Tibial nerve (tissue), 4 donors: ENCODE data around the gene TEC. TPM values are rescaled to one million over a fixed set of nuclear protein-coding genes. Genes with fewer than 3 reads are reported as not detected.

Source experiments
- DNase-seq, 2 donors: peaks; one replicate each; pipeline ENCODE4 v3.0.0-alpha.2; 2019; ENCODE audit warnings: low spot score in 2 of 2
- H3K27ac ChIP-seq, 4 donors: fragments of 200-600 bp; sonication (generic) in 3 of 4; one replicate each; pipeline ENCODE4 v1.5.1; 2017 to 2019; ENCODE audit warnings: mild to moderate bottlenecking in 1 of 4
- H3K27me3 ChIP-seq, 2 donors: fragments of 200-600 bp; sonication (generic) in 1 of 2; one replicate each; pipeline versions ENCODE4 v1.5.1 to v1.6.0; 2017 to 2019
- H3K36me3 ChIP-seq, 3 donors: fragments of 200-600 bp; sonication (generic); one replicate each; pipeline ENCODE4 v1.5.1; 2018 to 2019
- H3K4me1 ChIP-seq, 4 donors: fragments of 200-600 bp; sonication (generic) in 3 of 4; one replicate each; pipeline ENCODE4 v1.5.1; 2017 to 2019
- H3K4me3 ChIP-seq, 4 donors: fragments of 200-600 bp; sonication (generic) in 3 of 4; one replicate each; pipeline ENCODE4 v1.5.1; 2017 to 2019; ENCODE audit warnings: mild to moderate bottlenecking in 1 of 4, moderate library complexity in 1 of 4
- H3K9me3 ChIP-seq, 4 donors: fragments of 200-600 bp; sonication (generic) in 3 of 4; one replicate each; pipeline ENCODE4 v1.5.1; 2017 to 2019
- CTCF ChIP-seq, 5 experiments: fragments of 200-600 bp in 3 of 5; fragments of 450-650 bp in 2 of 5; sonication (generic) in 3 of 5; IDR thresholded peaks; one replicate each; pipeline ENCODE4 v1.5.1; 2016 to 2019; ENCODE audit warnings: antibody characterized with exemption in 5 of 5, mild to moderate bottlenecking in 3 of 5, moderate library complexity in 2 of 5
- EP300 ChIP-seq, 2 donors: sonication (generic); formaldehyde crosslinking; IDR thresholded peaks; one replicate each; pipeline ENCODE4 v1.6.1; 2017; ENCODE audit warnings: antibody characterized with exemption in 2 of 2, mild to moderate bottlenecking in 1 of 2
- POLR2A ChIP-seq, 2 donors: fragments of 450-650 bp; IDR thresholded peaks; one replicate each; pipeline ENCODE4 v1.6.1; 2017; ENCODE audit warnings: antibody characterized with exemption in 2 of 2, mild to moderate bottlenecking in 2 of 2, moderate library complexity in 2 of 2
- WGBS, 2 donors: methylation state at CpG; one replicate each; pipeline ENCODE4 v1.1.5; 2018; 5-methylcytosine and 5-hydroxymethylcytosine counted together
- total RNA-seq, 4 donors: library from RNA; depleted of rRNA; stranded (reverse); fragments of >200 nt; gene quantifications; one replicate each; pipeline ENCODE4 v1.1.0, GENCODE V29; 2016

Gene TEC
- total RNA-seq, 4 donors from 2014 or later: 3.1 to 8.0 (median 5.0) TPM

DNA sequence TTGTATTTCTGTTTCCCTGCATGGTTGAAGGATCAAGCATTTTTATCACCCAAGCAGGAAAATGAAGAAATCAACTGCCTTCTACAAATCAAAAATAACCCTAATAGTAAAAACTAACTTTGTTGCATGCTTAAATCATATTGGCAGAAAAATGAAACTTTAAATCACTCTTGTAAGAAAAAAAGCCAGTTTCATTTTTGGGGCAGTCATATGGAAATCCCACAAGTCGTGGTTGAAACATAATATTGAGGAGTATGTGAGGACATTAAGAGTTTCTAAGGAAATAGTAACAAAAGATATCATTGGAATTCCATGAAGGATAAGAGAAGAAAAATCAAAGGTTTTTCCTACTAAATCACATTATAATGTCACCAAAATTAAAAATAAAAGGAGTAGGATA is 8.4 kb downstream of the TEC start:
- DNase-seq: no peak
- Histone ChIP-seq H3K4me1 (no peaks in the 10 kb centered on the region), H3K36me3 (no peaks in the 10 kb centered on the region), H3K9me3 (no peaks in the 10 kb centered on the region), H3K27ac (no peak overlapping the region), H3K27me3 (no peaks in the 10 kb centered on the region), H3K4me3 (no peak overlapping the region)
- WGBS, 2 donors: 46 to 49% methylated on average over 1 of the region's 1 CpG
- TF ChIP-seq POLR2A (IDR thresholded peaks at IDR 0.05) (no peak), EP300 (IDR thresholded peaks at IDR 0.05) (no peak), CTCF (IDR thresholded peaks at IDR 0.05) (no peak)

DNA sequence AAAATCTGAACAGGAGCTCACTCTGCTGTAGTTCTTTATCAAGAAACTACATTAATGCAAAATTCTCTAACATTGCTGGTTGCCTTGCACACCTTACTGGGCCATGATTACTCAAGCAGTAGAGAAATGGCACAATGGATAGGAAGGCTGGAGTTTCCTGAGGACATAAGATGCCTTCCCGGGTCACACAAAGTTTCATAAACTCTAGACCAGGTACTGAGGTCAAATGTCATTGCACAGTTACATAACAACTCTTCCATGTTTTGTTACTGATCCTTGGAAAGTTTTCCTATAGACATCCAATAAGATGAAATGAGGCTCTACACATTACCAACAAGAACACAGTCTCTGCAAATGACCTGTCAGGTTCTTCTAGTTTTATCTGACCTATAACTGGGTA is 9.9 kb downstream of the TEC start:
- 79 to 94% methylated on average over 1 of the region's 1 CpG for WGBS, 2 donors
- H3K9me3 ChIP-seq: no peaks in the 10 kb centered on the region
- no peaks in the 10 kb centered on the region for H3K27me3 ChIP-seq
- peaks cover 0 to 2% (median 0%) of the 10 kb centered on the region in 4 donors for H3K4me1 ChIP-seq
- H3K27ac ChIP-seq: no peak overlapping the region
- H3K36me3 ChIP-seq: no peaks in the 10 kb centered on the region
- TF ChIP-seq POLR2A (IDR thresholded peaks at IDR 0.05) (no peak), CTCF (IDR thresholded peaks at IDR 0.05) (no peak), EP300 (IDR thresholded peaks at IDR 0.05) (no peak)
- no peak for DNase-seq
- H3K4me3 ChIP-seq: no peak overlapping the region

GRCh38 chr4:48258845-48259397 is 10.7 kb downstream of the TEC start:
- 95% methylated on average over 3 of the region's 3 CpGs for WGBS, 2 donors
- Histone ChIP-seq H3K27ac (no peak overlapping the region), H3K36me3 (no peaks in the 10 kb centered on the region), H3K4me3 (no peak overlapping the region), H3K9me3 (no peaks in the 10 kb centered on the region), H3K27me3 (no peaks in the 10 kb centered on the region), H3K4me1 (peaks cover 0 to 11% (median 5%) of the 10 kb centered on the region in 4 donors)
- no peak for TF ChIP-seq CTCF (IDR thresholded peaks at IDR 0.05)
- no peak for TF ChIP-seq EP300 (IDR thresholded peaks at IDR 0.05)
- no peak for TF ChIP-seq POLR2A (IDR thresholded peaks at IDR 0.05)
- DNase-seq: no peak

- Histone ChIP-seq H3K9me3 (no peaks in the 10 kb centered on the region), H3K4me1 (peaks cover 0 to 13% (median 6%) of the 10 kb centered on the region in 4 donors), H3K36me3 (no peaks in the 10 kb centered on the region), H3K27me3 (no peaks in the 10 kb centered on the region), H3K27ac (no peak overlapping the region), H3K4me3 (no peak overlapping the region)
- TF ChIP-seq POLR2A (IDR thresholded peaks at IDR 0.05) (no peak), CTCF (IDR thresholded peaks at IDR 0.05) (no peak), EP300 (IDR thresholded peaks at IDR 0.05) (no peak)
- no peak for DNase-seq
- 85 to 89% methylated on average over 4 of the region's 4 CpGs for WGBS, 2 donors
Observed at GRCh38 chr4:48255959-48256342, 13.7 kb downstream of the TEC start.

DNA sequence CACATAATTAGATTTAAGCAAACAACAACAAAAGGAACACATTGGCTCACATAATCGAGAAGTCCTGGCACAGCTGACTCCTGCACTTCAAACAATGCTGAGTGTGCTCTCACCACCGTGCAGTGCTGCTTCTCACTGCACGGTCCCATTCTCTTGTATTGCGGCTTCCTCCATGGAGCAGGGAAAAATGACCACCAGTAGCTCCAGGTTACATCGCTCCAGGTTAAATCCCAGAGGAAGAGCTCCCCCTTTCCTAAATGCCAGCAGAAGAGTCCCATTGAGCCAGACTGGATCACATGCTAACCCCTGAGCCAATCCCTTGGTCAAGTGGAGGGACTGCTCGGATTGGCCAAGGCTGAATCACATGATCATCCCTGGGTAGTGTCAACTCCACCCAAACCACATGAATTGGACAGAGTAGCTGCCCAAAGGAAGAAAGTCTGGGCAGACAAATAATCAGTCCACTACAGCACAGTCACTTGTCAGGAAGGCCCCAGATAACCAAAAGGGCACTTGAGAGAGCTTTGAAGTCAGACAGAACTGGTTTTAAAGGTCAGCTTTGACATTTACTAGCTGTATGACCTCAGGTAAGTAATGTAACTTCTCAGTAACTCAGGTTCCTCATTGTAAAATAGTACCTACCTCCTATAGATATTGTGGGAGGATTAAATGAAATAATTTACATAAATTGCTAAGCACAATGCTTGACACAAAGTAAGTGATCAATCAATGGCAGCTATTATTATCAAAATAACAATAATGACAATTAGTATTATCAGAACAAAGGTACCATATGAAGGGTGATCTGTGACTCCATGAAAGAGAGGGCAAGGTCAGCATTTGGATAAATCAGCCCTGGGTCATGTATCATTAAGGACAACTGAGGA is 14.3 kb downstream of the TEC start:
- no peak overlapping the region for H3K27ac ChIP-seq
- no peaks in the 10 kb centered on the region for H3K27me3 ChIP-seq
- 78 to 82% methylated on average over 5 to 6 of the region's 6 CpGs for WGBS, 2 donors
- H3K9me3 ChIP-seq: no peaks in the 10 kb centered on the region
- TF ChIP-seq POLR2A (IDR thresholded peaks at IDR 0.05) (no peak), CTCF (IDR thresholded peaks at IDR 0.05) (no peak), EP300 (IDR thresholded peaks at IDR 0.05) (no peak)
- H3K36me3 ChIP-seq: no peaks in the 10 kb centered on the region
- H3K4me1 ChIP-seq: peaks cover 0 to 13% (median 6%) of the 10 kb centered on the region in 4 donors
- DNase-seq: no peak
- H3K4me3 ChIP-seq: no peak overlapping the region
